IPS-20b (cell line): Measurements from ENCODE around the gene CACNG7.

Experiments
- H3K27ac ChIP-seq: one replicate; pipeline ENCODE4 v1.5.1; 2013; ENCODE audit warnings: low read length
- H3K27me3 ChIP-seq: 2 replicates; pipeline ENCODE4 v1.6.1; 2013; ENCODE audit warnings: mild to moderate bottlenecking, low read length, inconsistent platforms; ENCODE audit not compliant: insufficient read depth
- H3K36me3 ChIP-seq: 2 replicates; pipeline ENCODE4 v1.6.1; 2013; ENCODE audit warnings: low read depth, mild to moderate bottlenecking, inconsistent platforms, low read length, moderate library complexity; ENCODE audit not compliant: insufficient read depth
- H3K4me1 ChIP-seq: 2 replicates; pipeline ENCODE4 v1.6.1; 2013; ENCODE audit warnings: mild to moderate bottlenecking, control low read depth, inconsistent platforms, low read length, moderate library complexity; ENCODE audit not compliant: insufficient read depth
- H3K4me3 ChIP-seq: 2 replicates; pipeline ENCODE4 v1.5.1; 2013; ENCODE audit warnings: mild to moderate bottlenecking, low read length, inconsistent platforms
- H3K9ac ChIP-seq: 2 replicates; pipeline ENCODE4 v1.6.1; 2013; ENCODE audit warnings: low read depth, mild to moderate bottlenecking, inconsistent platforms, low read length, moderate library complexity
- H3K9me3 ChIP-seq: 2 replicates; pipeline ENCODE4 v1.6.1; 2013; ENCODE audit warnings: mild to moderate bottlenecking, low read depth, low read length, inconsistent platforms; ENCODE audit not compliant: insufficient read depth

The CACNG7 gene

DNA sequence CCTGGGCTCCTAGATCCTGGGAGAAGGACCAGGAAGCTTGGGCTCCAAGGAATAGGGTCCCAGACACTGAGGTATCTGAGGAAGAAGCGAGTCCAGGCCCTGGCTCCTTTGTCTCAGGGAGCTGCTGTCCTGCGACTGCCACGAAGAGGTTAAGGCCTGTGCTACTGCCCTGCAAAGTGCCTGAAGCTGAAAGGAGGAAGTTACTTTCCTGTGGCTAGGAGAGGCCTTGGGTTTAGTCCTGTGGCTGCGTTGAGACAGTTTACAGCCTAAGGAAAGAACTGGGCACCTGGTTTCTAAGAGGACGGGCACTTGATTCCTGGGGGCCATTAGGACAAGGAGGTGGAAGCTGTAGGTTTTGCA is 38.6 kb upstream of the CACNG7 start:
- Histone ChIP-seq H3K4me3 (peak overlapping the region; percentile 44; the same call in 1 of the 2 replicates), H3K27me3 (no peaks in the 10 kb centered on the region), H3K9me3 (no peaks in the 10 kb centered on the region), H3K36me3 (peaks cover 34% of the 10 kb centered on the region), H3K27ac (no peak overlapping the region), H3K9ac (peak overlapping the region; percentile 9; the same call in 1 of the 2 replicates), H3K4me1 (peaks cover 3% of the 10 kb centered on the region; the same call in 1 of the 2 replicates)

DNA sequence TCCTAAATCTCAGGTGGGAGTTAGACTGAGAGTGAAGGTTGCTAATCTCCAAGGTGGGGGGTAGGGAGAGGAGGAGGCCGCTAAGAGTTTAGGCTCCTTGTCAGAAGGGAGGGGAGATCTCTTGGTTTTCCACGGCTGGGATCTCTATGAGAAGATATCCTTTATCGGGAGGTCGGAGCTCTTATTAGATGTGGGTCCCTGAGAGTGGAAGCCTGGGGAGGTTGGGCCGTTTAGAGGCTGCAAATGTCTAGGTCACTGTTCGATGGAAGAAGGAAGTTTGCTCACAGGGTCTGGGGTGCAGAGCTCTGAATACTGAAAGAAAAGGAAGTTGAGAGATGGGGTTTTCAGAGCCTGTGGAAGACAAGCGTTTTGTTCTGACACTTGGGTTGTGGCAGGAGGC is 37.6 kb upstream of the CACNG7 start:
- H3K9ac ChIP-seq, result no peak overlapping the region
- H3K27me3 ChIP-seq, result no peaks in the 10 kb centered on the region
- peaks cover 2% of the 10 kb centered on the region; the same call in 1 of the 2 replicates for H3K4me1 ChIP-seq
- peaks cover 42% of the 10 kb centered on the region for H3K36me3 ChIP-seq
- no peak overlapping the region for H3K27ac ChIP-seq
- H3K4me3 ChIP-seq, result no peak overlapping the region
- H3K9me3 ChIP-seq, result no peaks in the 10 kb centered on the region

DNA sequence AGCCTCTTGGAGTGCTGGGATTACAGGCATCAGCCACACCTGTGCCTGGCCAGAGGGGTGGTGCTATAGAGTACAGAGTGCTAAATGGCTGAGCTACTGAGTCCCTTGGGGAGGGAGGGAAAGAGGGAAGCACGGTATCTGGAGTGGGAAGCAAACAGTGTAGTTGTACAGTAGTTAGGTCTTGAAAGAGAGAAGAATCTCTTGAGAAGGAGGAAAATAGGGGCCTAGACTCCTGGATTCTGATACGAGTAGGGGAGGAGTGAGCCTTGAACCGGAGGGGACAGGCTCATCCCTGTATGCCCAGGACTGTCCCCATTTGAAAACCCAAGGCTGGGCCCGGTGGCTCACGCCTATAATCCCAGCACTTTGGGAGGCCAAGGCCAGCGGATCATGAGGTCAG is 36.3 kb upstream of the CACNG7 start:
- H3K9ac ChIP-seq, result no peak overlapping the region
- H3K4me1 ChIP-seq, result no peaks in the 10 kb centered on the region
- H3K27ac ChIP-seq, result no peak overlapping the region
- no peaks in the 10 kb centered on the region for H3K27me3 ChIP-seq
- no peaks in the 10 kb centered on the region for H3K9me3 ChIP-seq
- H3K4me3 ChIP-seq, result no peak overlapping the region
- peaks cover 44% of the 10 kb centered on the region for H3K36me3 ChIP-seq

DNA sequence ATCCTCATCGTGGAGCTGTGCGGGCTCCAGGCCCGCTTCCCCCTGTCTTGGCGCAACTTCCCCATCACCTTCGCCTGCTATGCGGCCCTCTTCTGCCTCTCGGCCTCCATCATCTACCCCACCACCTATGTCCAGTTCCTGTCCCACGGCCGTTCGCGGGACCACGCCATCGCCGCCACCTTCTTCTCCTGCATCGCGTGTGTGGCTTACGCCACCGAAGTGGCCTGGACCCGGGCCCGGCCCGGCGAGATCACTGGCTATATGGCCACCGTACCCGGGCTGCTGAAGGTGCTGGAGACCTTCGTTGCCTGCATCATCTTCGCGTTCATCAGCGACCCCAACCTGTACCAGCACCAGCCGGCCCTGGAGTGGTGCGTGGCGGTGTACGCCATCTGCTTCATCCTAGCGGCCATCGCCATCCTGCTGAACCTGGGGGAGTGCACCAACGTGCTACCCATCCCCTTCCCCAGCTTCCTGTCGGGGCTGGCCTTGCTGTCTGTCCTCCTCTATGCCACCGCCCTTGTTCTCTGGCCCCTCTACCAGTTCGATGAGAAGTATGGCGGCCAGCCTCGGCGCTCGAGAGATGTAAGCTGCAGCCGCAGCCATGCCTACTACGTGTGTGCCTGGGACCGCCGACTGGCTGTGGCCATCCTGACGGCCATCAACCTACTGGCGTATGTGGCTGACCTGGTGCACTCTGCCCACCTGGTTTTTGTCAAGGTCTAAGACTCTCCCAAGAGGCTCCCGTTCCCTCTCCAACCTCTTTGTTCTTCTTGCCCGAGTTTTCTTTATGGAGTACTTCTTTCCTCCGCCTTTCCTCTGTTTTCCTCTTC is 35.1 kb upstream of the CACNG7 start:
- H3K9me3 ChIP-seq, result no peaks in the 10 kb centered on the region
- no peaks in the 10 kb centered on the region for H3K27me3 ChIP-seq
- H3K4me1 ChIP-seq, result peaks cover 3% of the 10 kb centered on the region; the same call in 1 of the 2 replicates
- H3K4me3 ChIP-seq, result no peak overlapping the region
- peaks cover 44% of the 10 kb centered on the region for H3K36me3 ChIP-seq
- H3K27ac ChIP-seq, result no peak overlapping the region
- H3K9ac ChIP-seq, result no peak overlapping the region

DNA sequence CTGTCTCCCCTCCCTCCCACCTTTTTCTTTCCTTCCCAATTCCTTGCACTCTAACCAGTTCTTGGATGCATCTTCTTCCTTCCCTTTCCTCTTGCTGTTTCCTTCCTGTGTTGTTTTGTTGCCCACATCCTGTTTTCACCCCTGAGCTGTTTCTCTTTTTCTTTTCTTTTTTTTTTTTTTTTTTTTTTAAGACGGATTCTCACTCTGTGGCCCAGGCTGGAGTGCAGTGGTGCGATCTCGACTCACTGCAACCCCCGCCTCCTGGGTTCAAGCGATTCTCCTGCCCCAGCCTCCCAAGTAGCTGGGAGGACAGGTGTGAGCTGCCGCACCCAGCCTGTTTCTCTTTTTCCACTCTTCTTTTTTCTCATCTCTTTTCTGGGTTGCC is 34.5 kb upstream of the CACNG7 start:
- Histone ChIP-seq H3K4me1 (peaks cover 4% of the 10 kb centered on the region; the same call in 1 of the 2 replicates), H3K36me3 (peaks cover 44% of the 10 kb centered on the region), H3K27me3 (peaks cover under 1% of the 10 kb centered on the region; the same call in 1 of the 2 replicates), H3K4me3 (no peak overlapping the region), H3K27ac (no peak overlapping the region), H3K9me3 (no peaks in the 10 kb centered on the region), H3K9ac (no peak overlapping the region)

DNA sequence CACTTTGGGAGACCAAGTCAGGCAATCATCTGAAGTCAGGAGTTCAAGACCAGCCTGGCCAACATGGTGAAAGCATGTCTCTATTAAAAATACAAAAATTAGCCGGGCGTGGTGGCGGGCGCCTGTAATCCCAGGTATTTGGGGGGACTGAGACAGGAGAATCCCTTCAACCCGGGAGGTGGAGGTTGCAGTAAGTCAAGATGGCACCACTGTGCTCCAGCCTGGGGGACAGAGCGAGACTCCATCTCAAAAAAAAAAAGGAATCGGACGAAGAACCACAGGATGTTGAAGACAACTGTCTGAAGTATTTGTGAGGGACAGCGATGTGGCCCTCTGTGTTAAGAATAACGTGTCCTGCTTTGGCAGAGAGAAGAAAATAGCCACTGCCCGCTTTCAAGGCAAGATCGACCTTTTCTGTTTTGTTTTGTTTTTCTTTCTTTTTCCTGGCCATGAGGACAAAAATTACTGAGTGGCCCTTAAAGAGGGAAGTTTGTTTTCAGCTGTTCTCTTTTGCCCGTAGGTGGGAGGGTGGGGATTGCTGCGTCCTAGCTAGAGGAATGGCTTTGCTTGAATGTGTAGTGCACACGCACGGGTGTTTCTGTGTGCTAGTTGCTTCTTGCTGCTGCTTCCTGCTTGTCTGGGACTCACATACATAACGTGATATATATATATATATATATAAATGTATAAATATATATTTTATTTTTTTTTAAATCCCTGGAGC is 33.3 kb upstream of the CACNG7 start:
- no peak overlapping the region for H3K4me3 ChIP-seq
- no peak overlapping the region for H3K27ac ChIP-seq
- H3K9ac ChIP-seq, result no peak overlapping the region
- H3K27me3 ChIP-seq, result peaks cover 12% of the 10 kb centered on the region
- peaks cover 44% of the 10 kb centered on the region for H3K36me3 ChIP-seq
- no peaks in the 10 kb centered on the region for H3K9me3 ChIP-seq
- H3K4me1 ChIP-seq, result peaks cover 11% of the 10 kb centered on the region

DNA sequence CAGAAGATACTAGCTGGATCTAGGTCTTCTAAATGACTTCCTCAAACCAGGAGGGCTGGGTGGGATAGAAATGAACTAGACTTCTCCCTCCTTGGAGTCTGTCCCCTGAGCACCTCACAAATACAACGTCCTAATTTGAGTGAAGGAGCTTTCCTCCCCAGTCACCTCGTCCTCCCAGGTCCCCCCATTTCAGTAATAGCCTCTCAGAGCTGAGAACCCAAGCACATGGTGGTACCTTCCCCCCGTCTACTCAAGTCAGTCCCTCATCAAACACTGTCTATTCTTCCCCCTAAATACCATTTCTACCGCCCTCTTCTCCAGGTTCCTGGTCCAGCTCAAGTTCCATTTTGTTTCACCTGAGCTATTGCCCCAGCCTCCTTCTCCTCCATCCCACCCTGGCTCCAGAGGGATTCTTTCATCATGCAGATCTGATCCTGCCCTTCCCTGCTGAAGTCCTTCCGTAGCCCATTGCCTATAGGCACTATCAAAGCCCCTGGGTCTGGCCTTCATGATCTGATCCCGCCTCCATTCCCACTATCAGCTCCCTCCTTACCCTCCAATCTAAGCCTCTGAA is 32.3 kb upstream of the CACNG7 start:
- no peaks in the 10 kb centered on the region for H3K9me3 ChIP-seq
- peaks cover 19% of the 10 kb centered on the region for H3K4me1 ChIP-seq
- no peak overlapping the region for H3K9ac ChIP-seq
- no peak overlapping the region for H3K4me3 ChIP-seq
- H3K36me3 ChIP-seq, result peaks cover 37% of the 10 kb centered on the region
- peaks cover 22% of the 10 kb centered on the region for H3K27me3 ChIP-seq
- no peak overlapping the region for H3K27ac ChIP-seq

DNA sequence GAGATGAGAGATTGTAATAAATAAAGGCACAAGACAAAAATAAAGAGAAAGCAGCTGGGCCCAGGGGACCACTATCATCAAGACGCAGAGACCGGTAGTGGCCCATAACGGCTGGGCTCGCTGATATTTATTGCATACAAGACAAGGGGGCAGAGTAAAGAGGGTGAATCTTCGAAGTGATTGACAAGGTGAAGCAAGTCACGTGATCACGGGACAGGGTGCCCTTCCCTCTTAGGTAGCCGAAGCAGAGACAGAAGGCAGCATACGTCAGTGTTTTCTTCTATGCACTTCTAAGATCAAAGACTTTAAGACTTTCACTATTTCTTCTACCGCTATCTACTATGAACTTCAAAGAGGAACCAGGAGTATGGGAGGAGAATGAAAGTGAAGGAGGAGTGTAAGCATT is 31.7 kb upstream of the CACNG7 start:
- Histone ChIP-seq H3K9me3 (no peaks in the 10 kb centered on the region), H3K27me3 (peaks cover 25% of the 10 kb centered on the region), H3K36me3 (peaks cover 37% of the 10 kb centered on the region), H3K4me3 (no peak overlapping the region), H3K27ac (no peak overlapping the region), H3K4me1 (peaks cover 19% of the 10 kb centered on the region), H3K9ac (no peak overlapping the region)

DNA sequence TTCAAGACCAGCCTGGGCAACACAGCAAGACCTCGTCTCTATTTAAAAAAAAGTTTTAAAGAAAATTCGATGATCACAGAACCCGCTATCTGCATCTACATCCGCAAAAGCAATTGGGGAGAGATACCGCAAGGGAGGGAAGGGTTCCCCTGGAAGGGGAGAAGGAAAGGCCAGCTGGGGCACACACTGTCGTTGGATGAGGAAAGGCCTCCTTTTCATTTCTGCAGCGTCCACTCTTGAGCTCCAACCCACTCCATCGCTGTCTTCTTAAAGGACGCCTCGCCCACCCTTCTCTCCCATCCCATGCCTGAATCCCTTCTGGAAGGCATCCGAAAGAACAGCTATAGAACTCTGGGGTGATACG is 30.3 kb upstream of the CACNG7 start:
- peak overlapping the region; percentile 84 for H3K4me3 ChIP-seq

DNA sequence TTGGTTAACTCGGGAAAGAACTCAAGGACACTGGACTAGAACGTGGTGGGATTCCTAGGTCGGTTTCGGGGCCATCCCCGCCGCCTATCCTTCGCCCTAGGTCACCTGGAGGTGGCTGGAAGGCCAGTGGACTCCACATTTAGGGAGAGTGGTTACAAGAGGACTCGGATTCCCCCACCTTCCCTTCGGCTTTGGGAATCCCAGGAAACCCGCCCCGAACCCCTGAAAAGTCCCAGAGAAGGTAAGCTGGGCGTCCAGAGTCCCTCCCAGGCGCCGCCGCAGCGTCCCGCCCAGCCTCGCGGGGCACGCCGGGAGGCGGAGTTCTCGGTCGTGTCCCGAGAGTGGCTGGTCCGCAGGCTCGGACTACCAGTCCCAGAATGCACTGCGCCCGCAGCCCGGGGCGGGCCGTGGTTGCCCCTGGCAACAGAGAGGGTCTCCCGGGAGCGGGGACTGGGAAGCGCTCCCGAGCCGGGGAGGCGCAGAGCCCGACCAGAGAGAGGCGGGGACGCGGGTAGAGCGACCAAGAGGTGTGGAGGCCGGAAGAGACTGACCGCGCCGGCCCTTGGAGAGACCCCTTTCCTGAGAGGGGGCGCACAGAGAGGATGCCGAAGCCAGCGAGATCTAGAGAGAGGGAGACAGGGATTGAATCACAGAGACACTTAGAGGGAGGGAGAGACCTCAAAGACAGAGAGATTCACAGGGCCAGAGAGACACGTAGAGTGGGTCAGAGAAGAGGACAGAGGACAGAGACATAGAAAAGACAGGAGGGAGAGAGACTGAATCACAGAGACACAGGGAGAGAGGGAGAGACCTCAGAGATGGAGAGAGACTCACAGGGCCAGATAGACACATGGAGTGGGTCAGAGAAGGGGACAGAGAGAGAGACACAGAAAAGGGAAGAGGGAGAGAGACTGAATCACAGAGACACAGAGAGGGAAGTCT is 29.7 kb upstream of the CACNG7 start:
- H3K27ac ChIP-seq, result no peak overlapping the region
- peak overlapping the region; percentile 81; the same call in 1 of the 2 replicates for H3K9ac ChIP-seq

More for the DNA sequence above, 30.3 kb upstream of the CACNG7 start:
- H3K36me3 ChIP-seq, result peaks cover 26% of the 10 kb centered on the region
- H3K9ac ChIP-seq, result peak overlapping the region; percentile 81; the same call in 1 of the 2 replicates
- peaks cover 22% of the 10 kb centered on the region for H3K4me1 ChIP-seq
- H3K9me3 ChIP-seq, result no peaks in the 10 kb centered on the region
- H3K27ac ChIP-seq, result no peak overlapping the region
- peaks cover 39% of the 10 kb centered on the region for H3K27me3 ChIP-seq

More for the DNA sequence above, 29.7 kb upstream of the CACNG7 start:
- Histone ChIP-seq H3K27me3 (peaks cover 46% of the 10 kb centered on the region), H3K4me1 (peaks cover 24% of the 10 kb centered on the region), H3K4me3 (peak overlapping the region; percentile 84), H3K36me3 (peaks cover 20% of the 10 kb centered on the region), H3K9me3 (no peaks in the 10 kb centered on the region)
